CD14-positive monocyte (primary cell): Measurements from ENCODE around the gene BCAP31. TPM values are rescaled to one million over a fixed set of nuclear protein-coding genes. Genes with fewer than 3 reads are reported as not detected.

Source experiments
- DNase-seq, 3 donors: peaks; one replicate each; pipeline ENCODE4 v3.0.0-alpha.2; 2011 to 2022
- H2AFZ ChIP-seq: 2 replicates; pipeline ENCODE4 v1.6.0; 2012; ENCODE audit warnings: mild to moderate bottlenecking, low read depth, low read length, inconsistent platforms; ENCODE audit not compliant: insufficient read depth, poor library complexity, severe bottlenecking
- H3K27ac ChIP-seq, 2 donors: 1 replicate in 1 of 2; 2 replicates in 1 of 2; pipeline ENCODE4 v1.5.1; 2012 to 2013; ENCODE audit warnings: low read length in 2 of 2, control low read depth in 1 of 2, inconsistent platforms in 1 of 2, low read depth in 1 of 2, mild to moderate bottlenecking in 1 of 2
- H3K27me3 ChIP-seq, 2 donors: one replicate each; pipeline versions ENCODE4 v1.6.0 to v1.6.1; 2011 to 2013; ENCODE audit warnings: low read length in 2 of 2; ENCODE audit not compliant: control insufficient read depth in 2 of 2, insufficient read depth in 2 of 2
- H3K36me3 ChIP-seq, 2 donors: replicated peaks in 1 of 2; 1 replicate in 1 of 2; 2 replicates in 1 of 2; pipeline versions ENCODE4 v1.5.1 to v1.6.1; 2012 to 2013; ENCODE audit warnings: low read length in 2 of 2, control low read depth in 1 of 2, inconsistent platforms in 1 of 2, mild to moderate bottlenecking in 1 of 2; ENCODE audit not compliant: insufficient read depth in 2 of 2, control insufficient read depth in 1 of 2
- H3K4me1 ChIP-seq, 2 donors: 1 replicate in 1 of 2; 2 replicates in 1 of 2; pipeline versions ENCODE4 v1.5.1 to v1.6.1; 2012 to 2013; ENCODE audit warnings: low read length in 2 of 2, control low read depth in 1 of 2, inconsistent platforms in 1 of 2, mild to moderate bottlenecking in 1 of 2, moderate library complexity in 1 of 2; ENCODE audit not compliant: insufficient read depth in 2 of 2, control insufficient read depth in 1 of 2
- H3K4me2 ChIP-seq: replicated peaks from 2 replicates; pipeline ENCODE3; 2012; ENCODE audit warnings: low read length, moderate library complexity, mild to moderate bottlenecking; ENCODE audit not compliant: poor library complexity, severe bottlenecking; ENCODE audit errors: extremely low read depth
- H3K4me3 ChIP-seq, 3 experiments: fragments of 200-600 bp in 1 of 3; sonication (generic) in 1 of 3; replicated peaks in 1 of 3; 1 replicate in 2 of 3; 2 replicates in 1 of 3; pipeline ENCODE4 v1.5.1; 2011 to 2013; ENCODE audit warnings: low read length in 3 of 3, mild to moderate bottlenecking in 3 of 3, control low read depth in 2 of 3, low read depth in 2 of 3, inconsistent platforms in 1 of 3, moderate library complexity in 1 of 3
- H3K79me2 ChIP-seq: 2 replicates; pipeline ENCODE4 v1.6.0; 2012; ENCODE audit warnings: mild to moderate bottlenecking, control low read depth, inconsistent platforms, low read length, moderate library complexity; ENCODE audit not compliant: insufficient read depth
- H3K9ac ChIP-seq: 2 replicates; pipeline ENCODE4 v1.6.0; 2017; ENCODE audit warnings: low read length, mild to moderate bottlenecking; ENCODE audit not compliant: insufficient read depth, poor library complexity, severe bottlenecking
- H3K9me3 ChIP-seq, 2 donors: replicated peaks in 1 of 2; 1 replicate in 1 of 2; 2 replicates in 1 of 2; pipeline versions ENCODE4 v1.5.1 to v1.6.1; 2012 to 2013; ENCODE audit warnings: low read length in 2 of 2, control low read depth in 1 of 2; ENCODE audit not compliant: control insufficient read depth in 1 of 2, insufficient read depth in 1 of 2
- H4K20me1 ChIP-seq: 2 replicates; pipeline ENCODE4 v1.6.0; 2012; ENCODE audit warnings: mild to moderate bottlenecking, low read length, control low read depth, moderate library complexity; ENCODE audit not compliant: insufficient read depth
- H3K27ac Mint-ChIP-seq, 7 donors: one replicate each; pipeline ENCODE4 v1.8.0; 2020; ENCODE audit warnings: mild to moderate bottlenecking in 7 of 7, mixed read lengths in 7 of 7, moderate library complexity in 6 of 7, inconsistent platforms in 2 of 7
- H3K27me3 Mint-ChIP-seq, 3 donors: one replicate each; pipeline ENCODE4 v1.8.0; 2021 to 2022; ENCODE audit warnings: low read depth in 3 of 3, mild to moderate bottlenecking in 3 of 3, mixed read lengths in 3 of 3, moderate library complexity in 3 of 3, inconsistent platforms in 1 of 3
- H3K36me3 Mint-ChIP-seq, 2 donors: one replicate each; pipeline ENCODE4 v1.8.0; 2020; ENCODE audit warnings: mixed read lengths in 2 of 2, inconsistent platforms in 1 of 2, mild to moderate bottlenecking in 1 of 2
- H3K4me1 Mint-ChIP-seq: one replicate; pipeline ENCODE4 v1.8.0; 2020; ENCODE audit warnings: mild to moderate bottlenecking, mixed read lengths
- H3K4me3 Mint-ChIP-seq, 2 donors: one replicate each; pipeline ENCODE4 v1.8.0; 2020; ENCODE audit warnings: mild to moderate bottlenecking in 2 of 2, mixed read lengths in 2 of 2, moderate library complexity in 1 of 2
- H3K9me3 Mint-ChIP-seq, 7 donors: one replicate each; pipeline ENCODE4 v1.8.0; 2020 to 2022; ENCODE audit warnings: mixed read lengths in 7 of 7, mild to moderate bottlenecking in 6 of 7, moderate library complexity in 6 of 7, inconsistent platforms in 2 of 7
- WGBS: methylation state at CpG from one replicate; pipeline ENCODE4 v1.1.5; 2013; ENCODE audit warnings: missing lambda C conversion rate; ENCODE audit not compliant: insufficient coverage; 5-methylcytosine and 5-hydroxymethylcytosine counted together
- intact Hi-C, 2 donors: fragments of 100-400 bp; cut with micrococcal nuclease; formaldehyde crosslinking; loops; one replicate each; pipeline versions ENCODE4 v1.15.0 to v1.15.1; 2023
- polyA plus RNA-seq, 3 donors: library from polyadenylated mRNA; depleted of rRNA in 1 of 3; unstranded in 2 of 3; stranded (reverse) in 1 of 3; fragments of 300-500 nt in 2 of 3; fragments of >200 nt in 1 of 3; fragmentation: Illumina TruSeq in 2 of 3; gene quantifications; 1 replicate in 2 of 3; 2 replicates in 1 of 3; pipeline ENCODE4 v1.2.3, GENCODE V29; 2012 to 2021
- TF ChIP-seq, protein P1 (sequence below): fragments of 200-600 bp; IDR thresholded peaks from one replicate; pipeline ENCODE4 v1.8.0; 2022; ENCODE audit warnings: antibody characterized with exemption, mild to moderate bottlenecking

Gene BCAP31
- polyA plus RNA-seq, 3 donors, result 139 to 294 (median 288) TPM

DNA sequence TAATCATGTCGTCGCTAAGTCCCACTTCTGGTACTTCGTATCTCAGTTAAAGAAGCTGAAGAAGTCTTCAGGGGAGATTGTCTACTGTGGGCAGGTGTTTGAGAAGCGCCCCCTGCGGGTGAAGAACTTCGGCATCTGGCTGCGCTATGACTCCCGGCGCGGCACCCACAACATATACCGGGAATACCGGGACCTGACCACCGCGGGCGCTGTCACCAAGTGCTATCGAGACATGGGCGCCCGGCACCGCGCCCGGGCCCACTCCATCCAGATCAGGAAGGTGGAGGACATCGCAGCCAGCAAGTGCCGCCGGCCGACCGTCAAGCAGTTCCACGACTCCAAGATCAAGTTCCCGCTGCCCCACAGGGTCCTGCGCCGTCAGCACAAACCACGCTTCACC lies 61.9 kb downstream of the BCAP31 start:
- Mint-ChIP-seq H3K4me1 (peaks cover 9% of the 10 kb centered on the region), H3K9me3 (peaks cover 0 to 24% (median 11%) of the 10 kb centered on the region in 7 donors), H3K27ac (no peak overlapping the region), H3K36me3 (no peaks in the 10 kb centered on the region), H3K4me3 (peak overlapping the region; percentile 34 to 81), H3K27me3 (peaks cover 21 to 70% (median 53%) of the 10 kb centered on the region in 3 donors)
- Histone ChIP-seq H4K20me1 (no peaks in the 10 kb centered on the region), H2AFZ (no peak overlapping the region), H3K9me3 (peaks cover 0 to 7% of the 10 kb centered on the region in 2 donors), H3K4me3 (no peak overlapping the region), H3K79me2 (no peaks in the 10 kb centered on the region), H3K27ac (no peak overlapping the region), H3K4me1 (no peaks in the 10 kb centered on the region), H3K9ac (no peak overlapping the region), H3K4me2 (peak overlapping the region; percentile 4), H3K27me3 (peaks cover 22 to 24% of the 10 kb centered on the region in 2 donors), H3K36me3 (no peaks in the 10 kb centered on the region)
- peak in 2 of 3 donors; percentile 25 to 29 for DNase-seq
- intact Hi-C loops, result loop anchor here in 1 of 2 donors (10.0 kb wide), 2 partner anchors 627 to 717 kb away; no protein-coding TSS in a partner anchor
- TF ChIP-seq, protein P1, sequence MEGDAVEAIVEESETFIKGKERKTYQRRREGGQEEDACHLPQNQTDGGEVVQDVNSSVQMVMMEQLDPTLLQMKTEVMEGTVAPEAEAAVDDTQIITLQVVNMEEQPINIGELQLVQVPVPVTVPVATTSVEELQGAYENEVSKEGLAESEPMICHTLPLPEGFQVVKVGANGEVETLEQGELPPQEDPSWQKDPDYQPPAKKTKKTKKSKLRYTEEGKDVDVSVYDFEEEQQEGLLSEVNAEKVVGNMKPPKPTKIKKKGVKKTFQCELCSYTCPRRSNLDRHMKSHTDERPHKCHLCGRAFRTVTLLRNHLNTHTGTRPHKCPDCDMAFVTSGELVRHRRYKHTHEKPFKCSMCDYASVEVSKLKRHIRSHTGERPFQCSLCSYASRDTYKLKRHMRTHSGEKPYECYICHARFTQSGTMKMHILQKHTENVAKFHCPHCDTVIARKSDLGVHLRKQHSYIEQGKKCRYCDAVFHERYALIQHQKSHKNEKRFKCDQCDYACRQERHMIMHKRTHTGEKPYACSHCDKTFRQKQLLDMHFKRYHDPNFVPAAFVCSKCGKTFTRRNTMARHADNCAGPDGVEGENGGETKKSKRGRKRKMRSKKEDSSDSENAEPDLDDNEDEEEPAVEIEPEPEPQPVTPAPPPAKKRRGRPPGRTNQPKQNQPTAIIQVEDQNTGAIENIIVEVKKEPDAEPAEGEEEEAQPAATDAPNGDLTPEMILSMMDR, result peak; percentile 52
- WGBS, result 0% methylated on average over 16 of the region's 31 CpGs

DNA sequence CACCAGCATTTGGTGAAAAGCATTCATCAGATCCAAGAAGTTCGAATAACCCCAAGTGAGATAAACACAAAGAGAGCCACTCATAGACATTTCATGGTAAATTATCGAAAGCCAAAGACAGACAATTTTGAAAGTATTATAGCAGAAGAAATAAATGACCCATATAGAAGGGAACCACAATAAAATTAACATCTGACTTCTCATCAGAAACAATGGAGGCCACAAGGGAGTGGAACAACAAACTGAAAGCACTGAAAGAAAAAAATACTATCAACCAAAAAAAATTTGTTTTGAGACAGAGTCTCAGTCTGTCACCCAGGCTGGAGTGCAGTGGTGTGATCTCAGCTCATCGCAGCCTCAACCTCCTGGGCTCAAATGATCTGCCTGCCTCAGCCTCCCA lies 64.9 kb downstream of the BCAP31 start:
- H3K36me3 Mint-ChIP-seq, result no peaks in the 10 kb centered on the region

More for the DNA sequence above, 64.9 kb downstream of the BCAP31 start:
- Mint-ChIP-seq H3K4me1 (peaks cover 9% of the 10 kb centered on the region), H3K4me3 (no peak overlapping the region), H3K9me3 (peaks cover 0 to 22% (median 6%) of the 10 kb centered on the region in 7 donors), H3K27ac (no peak overlapping the region), H3K27me3 (peaks cover 22 to 51% (median 50%) of the 10 kb centered on the region in 3 donors)
- WGBS, result no CpG with 5 or more reads among the region's 3 CpGs
- H3K27me3 ChIP-seq, result peaks cover 20 to 22% of the 10 kb centered on the region in 2 donors
- H3K27ac ChIP-seq, result no peak overlapping the region
- DNase-seq, result no peak
- H2AFZ ChIP-seq, result no peak overlapping the region
- TF ChIP-seq, protein P1, result no peak
- H3K9ac ChIP-seq, result no peak overlapping the region
- no peak overlapping the region for H3K4me2 ChIP-seq
- no peaks in the 10 kb centered on the region for H3K79me2 ChIP-seq
- intact Hi-C loops, result no loop called here
- peaks cover 0 to 8% of the 10 kb centered on the region in 2 donors for H3K9me3 ChIP-seq
- no peaks in the 10 kb centered on the region for H4K20me1 ChIP-seq
- H3K4me3 ChIP-seq, result no peak overlapping the region
- no peaks in the 10 kb centered on the region for H3K4me1 ChIP-seq
- H3K36me3 ChIP-seq, result no peaks in the 10 kb centered on the region
